H1 (cell line): ENCODE results near the gene TTBK1. TPM values are rescaled to one million over a fixed set of nuclear protein-coding genes. Genes with fewer than 3 reads are reported as not detected.

Source experiments
- CTCF ChIA-PET: fragments of 300-600 bp; sonication (Branson Sonifier 250); formaldehyde crosslinking; loops from one replicate; lab custom pipeline; 2021; ENCODE audit not compliant: partially characterized antibody; lab: Charles Lee
- POLR2A ChIA-PET: fragments of 300-600 bp; sonication (Branson Sonifier 250); formaldehyde crosslinking; loops from one replicate; lab custom pipeline; 2021; ENCODE audit warnings: inconsistent platforms; ENCODE audit not compliant: partially characterized antibody; lab: Charles Lee
- DNase-seq, 2 experiments: peaks; one replicate each; pipeline versions ENCODE4 v3.0.0 to v3.0.0-alpha.2; 2010 to 2022; ENCODE audit warnings: low spot score in 2 of 2, low read depth in 1 of 2, mixed read lengths in 1 of 2
- FAIRE-seq: peaks from 2 replicates; lab custom pipeline; 2011; peaks lifted over from hg19 to GRCh38; lab: Jason Lieb, UNC
- H2AFZ ChIP-seq: 2 replicates; pipeline ENCODE4 v1.8.1; 2012; ENCODE audit warnings: low read length, inconsistent platforms
- H2AK5ac ChIP-seq: 2 replicates; pipeline ENCODE4 v1.6.1; 2013; ENCODE audit warnings: low read depth, low read length
- H2BK120ac ChIP-seq: replicated peaks from 2 replicates; pipeline ENCODE3; 2013; ENCODE audit warnings: low read depth, low read length, inconsistent platforms
- H2BK12ac ChIP-seq: 2 replicates; pipeline ENCODE4 v1.6.1; 2013; ENCODE audit warnings: low read depth, low read length
- H2BK15ac ChIP-seq: 2 replicates; pipeline ENCODE4 v1.6.1; 2013; ENCODE audit warnings: low read length
- H2BK20ac ChIP-seq: 2 replicates; pipeline ENCODE4 v1.6.1; 2013; ENCODE audit warnings: low read length
- H2BK5ac ChIP-seq: 2 replicates; pipeline ENCODE4 v1.6.1; 2013; ENCODE audit warnings: low read depth, low read length
- H3K14ac ChIP-seq: 2 replicates; pipeline ENCODE4 v1.6.1; 2013; ENCODE audit warnings: inconsistent platforms; ENCODE audit not compliant: insufficient read length
- H3K18ac ChIP-seq: 2 replicates; pipeline ENCODE4 v1.6.1; 2013; ENCODE audit warnings: low read length; ENCODE audit errors: extremely low read depth
- H3K23ac ChIP-seq: 2 replicates; pipeline ENCODE4 v1.6.1; 2013; ENCODE audit warnings: inconsistent platforms; ENCODE audit not compliant: insufficient read length
- H3K23me2 ChIP-seq: 2 replicates; pipeline ENCODE4 v1.6.1; 2013; ENCODE audit warnings: low read depth, low read length
- H3K27ac ChIP-seq: 2 replicates; pipeline ENCODE4 v1.6.1; 2011; ENCODE audit warnings: low read depth, low read length, inconsistent platforms
- H3K27me3 ChIP-seq, 4 experiments: replicated peaks in 1 of 4; 1 replicate in 1 of 4; 2 replicates in 3 of 4; pipeline versions ENCODE4 v1.6.1 to v1.8.1; 2011 to 2013; ENCODE audit warnings: low read length in 3 of 4, mild to moderate bottlenecking in 3 of 4, inconsistent platforms in 2 of 4, mixed read lengths in 2 of 4, moderate library complexity in 1 of 4; ENCODE audit not compliant: control insufficient read depth in 3 of 4, insufficient read depth in 3 of 4; ENCODE audit errors: extremely low read depth in 1 of 4
- H3K36me3 ChIP-seq, 4 experiments: 2 replicates each; pipeline versions ENCODE4 v1.6.1 to v1.8.1; 2011 to 2013; ENCODE audit warnings: mild to moderate bottlenecking in 4 of 4, low read length in 3 of 4, moderate library complexity in 2 of 4, control low read depth in 1 of 4, inconsistent platforms in 1 of 4; ENCODE audit not compliant: insufficient read depth in 4 of 4, control insufficient read depth in 2 of 4
- H3K4ac ChIP-seq: replicated peaks from 2 replicates; pipeline ENCODE3; 2013; ENCODE audit warnings: low read length, low read depth, mixed read lengths, inconsistent platforms; ENCODE audit not compliant: insufficient read length
- H3K4me1 ChIP-seq, 4 experiments: replicated peaks in 1 of 4; 1 replicate in 1 of 4; 2 replicates in 3 of 4; pipeline versions ENCODE4 v1.6.1 to v1.8.1; 2011 to 2013; ENCODE audit warnings: low read length in 3 of 4, inconsistent platforms in 2 of 4, mixed read lengths in 1 of 4; ENCODE audit not compliant: insufficient read depth in 4 of 4, control insufficient read depth in 3 of 4
- H3K4me2 ChIP-seq, 2 experiments: 2 replicates each; pipeline versions ENCODE4 v1.6.1 to v1.8.1; 2011 to 2013; ENCODE audit warnings: low read depth in 2 of 2, low read length in 2 of 2, control low read depth in 1 of 2, inconsistent platforms in 1 of 2, mild to moderate bottlenecking in 1 of 2; ENCODE audit not compliant: insufficient read depth in 1 of 2
- H3K4me3 ChIP-seq, 4 experiments: fragments of 200-600, 300-600 bp in 1 of 4; sonication (generic), shearing (Covaris generic), sonication (Bioruptor Twin) in 1 of 4; 2 replicates each; pipeline versions ENCODE4 v1.5.1 to v1.8.1; 2011 to 2016; ENCODE audit warnings: low read length in 4 of 4, low read depth in 3 of 4, control low read depth in 2 of 4, inconsistent platforms in 2 of 4, mild to moderate bottlenecking in 2 of 4, mixed read lengths in 1 of 4, moderate library complexity in 1 of 4; ENCODE audit not compliant: insufficient read depth in 2 of 4; ENCODE audit errors: extremely low read depth in 1 of 4
- H3K56ac ChIP-seq: replicated peaks from 2 replicates; pipeline ENCODE3; 2013; ENCODE audit warnings: low read depth, mild to moderate bottlenecking, mixed read lengths, low read length, inconsistent platforms; ENCODE audit not compliant: insufficient read length
- H3K79me1 ChIP-seq: 2 replicates; pipeline ENCODE4 v1.6.1; 2013; ENCODE audit warnings: low read depth, low read length, control low read depth
- H3K79me2 ChIP-seq, 2 experiments: 2 replicates each; pipeline versions ENCODE4 v1.6.1 to v1.8.1; 2012 to 2013; ENCODE audit warnings: low read length in 2 of 2, mild to moderate bottlenecking in 2 of 2, inconsistent platforms in 1 of 2; ENCODE audit not compliant: insufficient read depth in 2 of 2, control insufficient read depth in 1 of 2
- H3K9ac ChIP-seq, 4 experiments: replicated peaks in 1 of 4; 1 replicate in 1 of 4; 2 replicates in 3 of 4; pipeline versions ENCODE4 v1.6.1 to v1.8.1; 2011 to 2013; ENCODE audit warnings: low read depth in 3 of 4, low read length in 3 of 4, control low read depth in 2 of 4, mild to moderate bottlenecking in 2 of 4, moderate library complexity in 2 of 4, inconsistent platforms in 1 of 4; ENCODE audit errors: extremely low read depth in 1 of 4
- H3K9me3 ChIP-seq, 2 experiments: 2 replicates each; pipeline versions ENCODE4 v1.6.1 to v1.8.1; 2012 to 2013; ENCODE audit warnings: mild to moderate bottlenecking in 2 of 2, moderate library complexity in 2 of 2, control low read depth in 1 of 2, inconsistent platforms in 1 of 2, low read depth in 1 of 2, low read length in 1 of 2, mixed read lengths in 1 of 2; ENCODE audit not compliant: insufficient read depth in 2 of 2
- H4K20me1 ChIP-seq, 2 experiments: replicated peaks in 1 of 2; 2 replicates each; pipeline versions ENCODE3 to v1.8.1; 2011 to 2013; ENCODE audit warnings: inconsistent platforms in 2 of 2, low read length in 2 of 2, mild to moderate bottlenecking in 1 of 2; ENCODE audit not compliant: insufficient read depth in 2 of 2, control insufficient read depth in 1 of 2
- H4K5ac ChIP-seq: 2 replicates; pipeline ENCODE4 v1.6.1; 2013; ENCODE audit warnings: low read length, low read depth, mixed read lengths, inconsistent platforms; ENCODE audit not compliant: insufficient read length
- H4K8ac ChIP-seq: 2 replicates; pipeline ENCODE4 v1.8.0; 2013; ENCODE audit warnings: mild to moderate bottlenecking, moderate library complexity, low read length, inconsistent platforms; ENCODE audit not compliant: insufficient read depth; ENCODE audit errors: extremely low read depth
- H4K91ac ChIP-seq: replicated peaks from 2 replicates; pipeline ENCODE3; 2013; ENCODE audit warnings: low read length, mixed read lengths, inconsistent platforms; ENCODE audit not compliant: insufficient read length
- ASH2L ChIP-seq: fragments of 200-600, 300-600 bp; sonication (generic); IDR thresholded peaks from one replicate; pipeline ENCODE4 v1.7.1; 2017; ENCODE audit warnings: low read length
- BCL11A ChIP-seq, 2 experiments: IDR thresholded peaks; one replicate each; pipeline ENCODE4 v1.6.1; 2011; ENCODE audit warnings: low read depth in 2 of 2, low read length in 2 of 2, mild to moderate bottlenecking in 2 of 2
- CBX5 ChIP-seq: fragments of 300-800, 300-1000 bp; sonication (generic); IDR thresholded peaks from 2 replicates; pipeline ENCODE4 v1.7.1; 2016; ENCODE audit warnings: antibody characterized with exemption, low read length, low read depth
- CREB1 ChIP-seq: IDR thresholded peaks from 2 replicates; pipeline ENCODE4 v1.6.1; 2012; ENCODE audit warnings: inconsistent platforms
- EP300 ChIP-seq, 2 experiments: IDR thresholded peaks; 1 replicate in 1 of 2; 2 replicates in 1 of 2; pipeline ENCODE4 v1.6.1; 2011 to 2012; ENCODE audit warnings: low read depth in 2 of 2, low read length in 2 of 2, mild to moderate bottlenecking in 2 of 2, borderline replicate concordance in 1 of 2, inconsistent platforms in 1 of 2, moderate library complexity in 1 of 2
- MAFK ChIP-seq: IDR thresholded peaks from 2 replicates; pipeline ENCODE4 v1.6.1; 2012; ENCODE audit warnings: low read depth, mild to moderate bottlenecking, improper control_type of control experiment, low read length
- RFX5 ChIP-seq: IDR thresholded peaks from 2 replicates; pipeline ENCODE4 v1.6.1; 2011; ENCODE audit warnings: low read depth, low read length, improper control_type of control experiment, borderline replicate concordance
- YY1 ChIP-seq: IDR thresholded peaks from 2 replicates; pipeline ENCODE4 v1.6.1; 2011; ENCODE audit warnings: low read depth, mild to moderate bottlenecking, low read length
- WGBS, 2 experiments: shearing (Covaris generic) in 1 of 2; methylation state at CpG; one replicate each; pipeline versions ENCODE4 v1.1.6 to v1.1.7; 2013 to 2015; ENCODE audit warnings: low lambda C conversion rate in 2 of 2, mixed read lengths in 2 of 2, inconsistent platforms in 1 of 2, low coverage in 1 of 2, missing lambda C conversion rate in 1 of 2; ENCODE audit not compliant: insufficient replicate concordance in 2 of 2, insufficient coverage in 1 of 2, insufficient read length in 1 of 2; ENCODE audit errors: extremely low coverage in 1 of 2, missing lambda C conversion rate in 1 of 2; 5-methylcytosine and 5-hydroxymethylcytosine counted together
- polyA plus RNA-seq, 7 experiments: library from polyadenylated mRNA; depleted of rRNA in 3 of 7; stranded (reverse) in 5 of 7; unstranded in 2 of 7; fragments of >200 nt in 5 of 7; fragments of 200-250 nt in 2 of 7; gene quantifications; 1 replicate in 5 of 7; 2 replicates in 1 of 7; 4 replicates in 1 of 7; pipeline versions ENCODE4 v1.2.1 to v1.2.3, GENCODE V29; 2011 to 2013; ENCODE audit warnings: missing spikeins in 2 of 7, mixed read lengths in 2 of 7
- total RNA-seq: library from RNA; stranded (reverse); fragmentation: NEBNext Ultra II Directional; extraction: Animal tissue kit (Norgen Biotek cat#: 25700); gene quantifications from 2 replicates; pipeline ENCODE4 v1.2.1, GENCODE V29; 2021
- TF ChIP-seq, protein P1 (sequence below): IDR thresholded peaks from 2 replicates; pipeline ENCODE4 v1.6.1; 2012; ENCODE audit warnings: inconsistent platforms

The TTBK1 gene
- total and polyA plus RNA-seq, 2 of the 8 experiments (the other 6 are each of a cell fraction or from before 2014, with no cell fraction given), result 0.53 to 1.6 TPM

DNA sequence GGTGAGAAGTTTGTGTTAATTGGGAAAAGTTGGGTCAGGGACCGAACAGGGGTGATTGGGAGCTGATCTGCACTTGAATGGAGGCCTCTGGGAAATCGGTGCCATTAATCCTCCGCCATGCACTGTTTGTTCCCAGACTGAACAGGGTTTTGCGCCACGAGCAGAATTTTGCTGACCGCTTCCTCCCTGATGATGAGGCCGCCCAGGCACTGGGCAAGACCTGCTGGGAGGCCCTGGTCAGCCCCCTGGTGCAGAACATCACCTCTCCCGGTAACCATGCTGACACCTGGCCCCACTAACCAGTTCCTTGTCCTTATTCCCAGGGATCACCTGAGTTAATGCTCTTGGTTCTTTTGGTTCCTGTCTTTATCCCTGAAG, 39.6 kb upstream of the TTBK1 start:
- Histone ChIP-seq H3K4ac (no peak overlapping the region), H3K23me2 (no peaks in the 10 kb centered on the region; the same call in 1 of the 2 replicates), H3K36me3 (no peaks in the 10 kb centered on the region), H4K8ac (no peak overlapping the region), H3K23ac (no peak overlapping the region), H3K18ac (no peak overlapping the region), H2AK5ac (no peak overlapping the region), H4K91ac (no peak overlapping the region), H3K4me1 (no peaks in the 10 kb centered on the region), H2BK120ac (no peak overlapping the region), H3K9me3 (no peaks in the 10 kb centered on the region), H3K56ac (no peak overlapping the region), H2BK5ac (no peak overlapping the region), H3K14ac (no peak overlapping the region), H3K4me3 (no peak overlapping the region), H2BK12ac (0 out of 2 replicates have a peak overlapping the region, but pooled peaks have one; percentile 27), H4K5ac (no peak overlapping the region), H3K9ac (no peak overlapping the region), H3K27ac (no peak overlapping the region), H3K27me3 (no peaks in the 10 kb centered on the region), H4K20me1 (no peaks in the 10 kb centered on the region), H3K4me2 (no peak overlapping the region), H2BK15ac (no peak overlapping the region), H2BK20ac (no peak overlapping the region), H3K79me2 (no peaks in the 10 kb centered on the region), H2AFZ (no peak overlapping the region), H3K79me1 (no peaks in the 10 kb centered on the region)
- ChIA-PET POLR2A (interaction anchor here (0.9 to 1.9 kb wide), 5 partner anchors 18 to 33 kb away, joined by 3 to 5 read pairs (median 4); partner anchors contain the start of gene SRF), CTCF (interaction anchor here (0.8 to 1.0 kb wide), 2 partner anchors 10 to 27 kb away, joined by 3 read pairs; no protein-coding TSS in a partner anchor)
- WGBS, 2 experiments, result 95% methylated on average over 8 of the region's 8 CpGs; no CpG with 5 or more reads in 1 of the 2 experiments
- FAIRE-seq (no peak), DNase-seq (no peak)
- TF ChIP-seq EP300 (IDR thresholded peaks at IDR 0.05; ENCODE audit: borderline replicate concordance in 1 of 2, low read depth in 2 of 2, low read length in 2 of 2) (no peak), CREB1 (no peak), YY1 (no peak), ASH2L (no peak), RFX5 (no peak), MAFK (no peak), CBX5 (no peak), BCL11A (IDR thresholded peaks at IDR 0.05; ENCODE audit: low read depth in 2 of 2, low read length in 2 of 2) (no peak)
- TF ChIP-seq, protein P1, sequence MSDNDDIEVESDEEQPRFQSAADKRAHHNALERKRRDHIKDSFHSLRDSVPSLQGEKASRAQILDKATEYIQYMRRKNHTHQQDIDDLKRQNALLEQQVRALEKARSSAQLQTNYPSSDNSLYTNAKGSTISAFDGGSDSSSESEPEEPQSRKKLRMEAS, result no peak
